NB4 (cell line): Measurements from ENCODE around the gene TYMP.
"Not testable (repeated sequence)": the region's sequence is repeated elsewhere in the genome, so short reads cannot be mapped to it uniquely, and the experiment has no call there.

Experiments used
- DNase-seq: peaks from one replicate; pipeline ENCODE4 v3.0.0; 2010; ENCODE audit warnings: low read depth
- H3K4me3 ChIP-seq: one replicate; pipeline ENCODE4 v1.5.1; 2011; ENCODE audit warnings: mild to moderate bottlenecking, low read depth, low read length, moderate library complexity
- CTCF ChIP-seq: IDR thresholded peaks from one replicate; pipeline ENCODE4 v1.5.1; 2012; ENCODE audit warnings: low read depth, low read length
- MAX ChIP-seq: IDR thresholded peaks from 2 replicates; pipeline ENCODE4 v1.6.1; 2011; ENCODE audit warnings: low read depth, low read length
- MYC ChIP-seq: IDR thresholded peaks from 2 replicates; pipeline ENCODE4 v1.6.1; 2011; ENCODE audit warnings: low read depth, low read length
- POLR2A ChIP-seq: IDR thresholded peaks from 2 replicates; pipeline ENCODE4 v1.6.1; 2011; ENCODE audit warnings: mild to moderate bottlenecking; ENCODE audit not compliant: insufficient read length; ENCODE audit errors: extremely low read depth

Gene TYMP

GRCh38 chr22:50544746-50545253 is 15.0 kb upstream of the TYMP start:
- H3K4me3 ChIP-seq: no peak overlapping the region
- no peak for TF ChIP-seq CTCF
- TF ChIP-seq POLR2A: no peak
- TF ChIP-seq MYC: no peak
- TF ChIP-seq MAX: no peak
- peak; percentile 42 for DNase-seq

GRCh38 chr22:50544078-50544745 is 14.4 kb upstream of the TYMP start:
- TF ChIP-seq CTCF (peak; percentile 72), POLR2A (no peak)
- peak; percentile 91 for DNase-seq
- no peak overlapping the region for H3K4me3 ChIP-seq

GRCh38 chr22:50542416-50542927 is 12.7 kb upstream of the TYMP start:
- no peak overlapping the region for H3K4me3 ChIP-seq
- no peak for TF ChIP-seq CTCF
- TF ChIP-seq MYC: no peak; the same call in 1 of the 2 replicates
- peak; percentile 48; the same call in 1 of the 2 replicates for TF ChIP-seq MAX
- no peak for TF ChIP-seq POLR2A
- peak; percentile 93 for DNase-seq

GRCh38 chr22:50541667-50542026 is 11.8 kb upstream of the TYMP start:
- DNase-seq: peak; percentile 88

GRCh38 chr22:50540381-50540780 is 10.6 kb upstream of the TYMP start:
- H3K4me3 ChIP-seq: no peak overlapping the region
- TF ChIP-seq MAX: no peak
- TF ChIP-seq POLR2A: no peak
- no peak for TF ChIP-seq MYC
- no peak for TF ChIP-seq CTCF
- no peak for DNase-seq

More at GRCh38 chr22:50541667-50542026, 11.8 kb upstream of the TYMP start:
- H3K4me3 ChIP-seq: not testable (repeated sequence)

GRCh38 chr22:50537765-50538164 is 8.0 kb upstream of the TYMP start:
- DNase-seq: no peak
- no peak for TF ChIP-seq MYC
- TF ChIP-seq CTCF: no peak
- no peak for TF ChIP-seq MAX
- TF ChIP-seq POLR2A: no peak
- H3K4me3 ChIP-seq: no peak overlapping the region
